Left lung (tissue), 14 donors: Measurements from ENCODE around the gene SCAANT1. TPM values are rescaled to one million over a fixed set of nuclear protein-coding genes. Genes with fewer than 3 reads are reported as not detected.
A peak's percentile ranks its signal among the peaks of the same experiment; 100 is the strongest.

Source experiments
- ATAC-seq: fragments of 200-7000 bp; cut with Tn5 transposase; one replicate; pipeline ENCODE4 v1.9.1; 2020; ENCODE audit warnings: moderate library complexity
- DNase-seq, 4 donors: peaks; one replicate each; pipeline ENCODE4 v3.0.0-alpha.2; 2013 to 2020
- H3K27ac ChIP-seq, 2 donors: fragments of 200-600 bp; sonication (generic) in 1 of 2; one replicate each; pipeline versions ENCODE4 v1.5.0 to v1.8.0; 2020 to 2021
- H3K27me3 ChIP-seq, 2 donors: fragments of 200-600 bp; sonication (generic) in 1 of 2; one replicate each; pipeline versions ENCODE4 v1.5.0 to v1.8.0; 2020 to 2021
- H3K36me3 ChIP-seq, 2 donors: fragments of 200-600 bp; sonication (generic) in 1 of 2; one replicate each; pipeline versions ENCODE4 v1.5.0 to v1.8.0; 2020 to 2021
- H3K4me1 ChIP-seq, 2 donors: fragments of 200-600 bp; one replicate each; pipeline ENCODE4 v1.8.0; 2021
- H3K4me3 ChIP-seq, 2 donors: fragments of 200-600 bp; sonication (generic) in 1 of 2; one replicate each; pipeline versions ENCODE4 v1.5.0 to v1.8.0; 2020 to 2021; ENCODE audit warnings: mild to moderate bottlenecking in 1 of 2
- H3K9me3 ChIP-seq, 2 donors: fragments of 200-600 bp; sonication (generic) in 1 of 2; one replicate each; pipeline versions ENCODE4 v1.5.0 to v1.8.0; 2020 to 2021
- CTCF ChIP-seq, 2 donors: fragments of 200-600 bp; sonication (generic) in 1 of 2; IDR thresholded peaks; one replicate each; pipeline versions ENCODE4 v1.5.0 to v1.8.0; 2021; ENCODE audit warnings: antibody characterized with exemption in 2 of 2
- intact Hi-C, 2 donors: fragments of 100-400 bp; cut with DNase I; formaldehyde crosslinking; loops; one replicate each; pipeline versions ENCODE4 v1.11.2 to v1.14.2; 2022
- long read RNA-seq, 12 donors: library from polyadenylated mRNA in 2 of 12; unstranded in 2 of 12; transcript quantifications; one replicate each; pipeline ENCODE4 v2.0.0 and lab custom pipeline, GENCODE V29; 2019 to 2026
- polyA plus RNA-seq, 6 donors: library from polyadenylated mRNA; unstranded; fragments of 120-200 nt; gene quantifications; one replicate each; pipeline ENCODE4 v1.2.1, GENCODE V29; 2013; ENCODE audit not compliant: insufficient read length in 6 of 6
- total RNA-seq, 2 donors: library from RNA; stranded (reverse); fragmentation: NEBNext Ultra II Directional; extraction: Animal tissue kit (Norgen Biotek cat#: 25700); gene quantifications; one replicate each; pipeline ENCODE4 v1.2.1, GENCODE V29; 2021
- donor health status: DM: no; HTN: yes; CAD: no.
- donor health status: DM: no; HTN: no; CAD: no.

Gene SCAANT1
- total RNA-seq (not detected), polyA plus RNA-seq (1 to 10 TPM in 5 of 6 donors, not detected in 1; 1.1 to 2.7 (median 1.7) TPM)
- long read RNA-seq, donor 1: 0 reads
- long read RNA-seq, donor 2, partial matches to known transcripts: 0 of 1 reads
- long read RNA-seq, donor 2, other reads (novel, unspliced or antisense): 0 of 1 reads
- long read RNA-seq, donor 3: 0 reads
- long read RNA-seq, donor 4: 0 reads
- long read RNA-seq, donor 5: 0 reads
- long read RNA-seq, donor 6: 0 reads
- long read RNA-seq, donor 7: 0 reads
- long read RNA-seq, donor 8: 0 reads
- long read RNA-seq, donor 9: 0 reads
- long read RNA-seq, donor 10: 0 reads
- long read RNA-seq, donor 11: 0 reads
- long read RNA-seq, donor 12: 0 reads

GRCh38 chr3:63911873-63912767, at the start of gene SCAANT1:
SCAANT1 (minus strand) TSS chr3:63912383.
- Histone ChIP-seq H3K4me1 (peaks cover 14 to 47% of the 10 kb centered on the region in 2 donors), H3K4me3 (peak within 1 kb of the TSS; percentile 61 to 75), H3K9me3 (no peaks in the 10 kb centered on the region), H3K27ac (peak within 1 kb of the TSS; percentile 98 to 99), H3K27me3 (no peaks in the 10 kb centered on the region), H3K36me3 (peaks cover 0 to 27% of the 10 kb centered on the region in 2 donors)
- ATAC-seq (peak; percentile 88), DNase-seq (peak; percentile 87 to 96 (median 93))
- TF ChIP-seq CTCF (IDR thresholded peaks at IDR 0.05): peak in 1 of 2 donors; percentile 6
- intact Hi-C loops: no loop called here

GRCh38 chr3:63961891-63962290, 49.7 kb upstream of the SCAANT1 start:
- ATAC-seq (peak; percentile 62), DNase-seq (no peak)
- intact Hi-C loops: no loop called here
- Histone ChIP-seq H3K27me3 (no peaks in the 10 kb centered on the region), H3K27ac (no peak overlapping the region), H3K9me3 (no peaks in the 10 kb centered on the region), H3K4me1 (peaks cover 21 to 65% of the 10 kb centered on the region in 2 donors), H3K4me3 (no peak overlapping the region), H3K36me3 (no peaks in the 10 kb centered on the region)
- peak; percentile 62 to 65 for TF ChIP-seq CTCF (IDR thresholded peaks at IDR 0.05)

- peak in 1 of 4 donors; percentile 53 for DNase-seq
- Histone ChIP-seq H3K36me3 (peaks cover 0 to 4% of the 10 kb centered on the region in 2 donors), H3K4me1 (peaks cover 21 to 48% of the 10 kb centered on the region in 2 donors), H3K4me3 (peak overlapping the region; percentile 3 to 11), H3K27me3 (no peaks in the 10 kb centered on the region), H3K27ac (peak overlapping the region; percentile 46 to 61), H3K9me3 (no peaks in the 10 kb centered on the region)
- peak; percentile 27 for ATAC-seq
- intact Hi-C loops: no loop called here
- TF ChIP-seq CTCF (IDR thresholded peaks at IDR 0.05): no peak
Measured at GRCh38 chr3:63960048-63960711, 48.0 kb upstream of the SCAANT1 start.

GRCh38 chr3:63959146-63959545, 47.0 kb upstream of the SCAANT1 start:
- Histone ChIP-seq H3K4me1 (peaks cover 21 to 38% of the 10 kb centered on the region in 2 donors), H3K36me3 (peaks cover 0 to 7% of the 10 kb centered on the region in 2 donors), H3K27me3 (no peaks in the 10 kb centered on the region), H3K4me3 (no peak overlapping the region), H3K9me3 (no peaks in the 10 kb centered on the region), H3K27ac (no peak overlapping the region)
- TF ChIP-seq CTCF (IDR thresholded peaks at IDR 0.05): no peak
- DNase-seq: no peak
- ATAC-seq: no peak
- intact Hi-C loops: no loop called here
